ENCODE measurements around the gene DPH5. TPM values are rescaled to one million over a fixed set of nuclear protein-coding genes. Genes with fewer than 3 reads are reported as not detected.
A peak's percentile ranks its signal among the peaks of the same experiment; 100 is the strongest.

The DPH5 gene
- total and polyA plus RNA-seq, 12 donors: 21.7 to 59.1 (median 42.0) TPM

GRCh38 chr1:101041300-101041699, 15.7 kb upstream of the DPH5 start:
- WGBS, 4 donors: 96 to 100% (median 100%) methylated on average over 1 of the region's 1 CpG
- TF ChIP-seq POLR2A (IDR thresholded peaks at IDR 0.05): no peak
- TF ChIP-seq CTCF (IDR thresholded peaks at IDR 0.05): no peak
- Histone ChIP-seq H3K27ac (no peak overlapping the region), H3K4me1 (replicated peaks in 1 of 2) (peaks cover 0 to 4% of the 10 kb centered on the region in 2 donors), H3K9me3 (replicated peaks in 1 of 3) (no peaks in the 10 kb centered on the region), H3K4me3 (no peak overlapping the region), H3K27me3 (no peaks in the 10 kb centered on the region), H3K36me3 (replicated peaks in 1 of 2) (no peaks in the 10 kb centered on the region)
- intact Hi-C loops (cut with DNase I): no loop called here
- DNase-seq: no peak

- 98 to 100% (median 100%) methylated on average over 2 of the region's 2 CpGs for WGBS, 4 donors
- no peak for TF ChIP-seq POLR2A (IDR thresholded peaks at IDR 0.05)
- TF ChIP-seq CTCF (IDR thresholded peaks at IDR 0.05): no peak
- H3K4me1 ChIP-seq (replicated peaks in 1 of 2): peaks cover 0 to 4% of the 10 kb centered on the region in 2 donors
These were observed 15.1 kb upstream of the DPH5 start for GRCh38 chr1:101040666-101041065.

GRCh38 chr1:101039245-101039644, 13.7 kb upstream of the DPH5 start:
- intact Hi-C loops (cut with DNase I): no loop called here
- TF ChIP-seq CTCF (IDR thresholded peaks at IDR 0.05): no peak
- TF ChIP-seq POLR2A (IDR thresholded peaks at IDR 0.05): no peak
- H3K36me3 ChIP-seq (replicated peaks in 1 of 2): no peaks in the 10 kb centered on the region

More at GRCh38 chr1:101040666-101041065, 15.1 kb upstream of the DPH5 start:
- H3K27ac ChIP-seq: no peak overlapping the region
- no peaks in the 10 kb centered on the region for H3K27me3 ChIP-seq
- H3K4me3 ChIP-seq: no peak overlapping the region
- intact Hi-C loops (cut with DNase I): no loop called here
- no peak for DNase-seq
- H3K9me3 ChIP-seq (replicated peaks in 1 of 3): no peaks in the 10 kb centered on the region
- H3K36me3 ChIP-seq (replicated peaks in 1 of 2): no peaks in the 10 kb centered on the region

GRCh38 chr1:101037316-101037715, 11.7 kb upstream of the DPH5 start:
- DNase-seq: no peak
- Histone ChIP-seq H3K4me3 (no peak overlapping the region), H3K27ac (no peak overlapping the region), H3K36me3 (replicated peaks in 1 of 2) (no peaks in the 10 kb centered on the region), H3K27me3 (no peaks in the 10 kb centered on the region), H3K9me3 (replicated peaks in 1 of 3) (no peaks in the 10 kb centered on the region), H3K4me1 (replicated peaks in 1 of 2) (peaks cover 0 to 4% of the 10 kb centered on the region in 2 donors)
- TF ChIP-seq CTCF (IDR thresholded peaks at IDR 0.05) (no peak), POLR2A (IDR thresholded peaks at IDR 0.05) (no peak)
- intact Hi-C loops (cut with DNase I): no loop called here
- WGBS, 4 donors: 67 to 84% (median 71%) methylated on average over 3 of the region's 3 CpGs

More at GRCh38 chr1:101039245-101039644, 13.7 kb upstream of the DPH5 start:
- Histone ChIP-seq H3K27ac (peak overlapping the region in 1 of 5 donors; percentile 56), H3K4me3 (no peak overlapping the region), H3K27me3 (no peaks in the 10 kb centered on the region), H3K4me1 (replicated peaks in 1 of 2) (peaks cover 0 to 4% of the 10 kb centered on the region in 2 donors), H3K9me3 (replicated peaks in 1 of 3) (no peaks in the 10 kb centered on the region)
- WGBS, 4 donors: 46 to 62% (median 50%) methylated on average over 1 of the region's 1 CpG
- peak in 2 of 7 donors; percentile 21 to 36 for DNase-seq
